IPS DF 6.9 (cell line): ENCODE results near the gene MALSU1.

Experiments
- DNase-seq: peaks from one replicate; pipeline ENCODE4 v3.0.0-alpha.2; 2013; ENCODE audit warnings: low read depth, low spot score
- H3K27ac ChIP-seq: one replicate; pipeline ENCODE4 v1.5.1; 2013; ENCODE audit warnings: low read length, control low read depth
- H3K27me3 ChIP-seq: 2 replicates; pipeline ENCODE4 v1.6.1; 2013; ENCODE audit warnings: mild to moderate bottlenecking, low read length; ENCODE audit not compliant: control insufficient read depth, insufficient read depth
- H3K36me3 ChIP-seq: 2 replicates; pipeline ENCODE4 v1.6.1; 2013; ENCODE audit warnings: low read length; ENCODE audit not compliant: control insufficient read depth, insufficient read depth
- H3K4me1 ChIP-seq: 2 replicates; pipeline ENCODE4 v1.6.1; 2013; ENCODE audit warnings: low read length; ENCODE audit not compliant: control insufficient read depth, insufficient read depth
- H3K4me3 ChIP-seq: 2 replicates; pipeline ENCODE4 v1.5.1; 2013; ENCODE audit warnings: mild to moderate bottlenecking, low read length
- H3K9me3 ChIP-seq: 2 replicates; pipeline ENCODE4 v1.6.1; 2013; ENCODE audit warnings: low read length, inconsistent platforms; ENCODE audit not compliant: control insufficient read depth, insufficient read depth
- WGBS: extraction: QIAGEN DNeasy Blood & Tissue Kit; methylation state at CpG from one replicate; pipeline ENCODE4 v1.1.7; 2013; ENCODE audit warnings: mixed read lengths, missing lambda C conversion rate; ENCODE audit not compliant: insufficient read length, insufficient coverage; 5-methylcytosine and 5-hydroxymethylcytosine counted together

The MALSU1 gene

DNA sequence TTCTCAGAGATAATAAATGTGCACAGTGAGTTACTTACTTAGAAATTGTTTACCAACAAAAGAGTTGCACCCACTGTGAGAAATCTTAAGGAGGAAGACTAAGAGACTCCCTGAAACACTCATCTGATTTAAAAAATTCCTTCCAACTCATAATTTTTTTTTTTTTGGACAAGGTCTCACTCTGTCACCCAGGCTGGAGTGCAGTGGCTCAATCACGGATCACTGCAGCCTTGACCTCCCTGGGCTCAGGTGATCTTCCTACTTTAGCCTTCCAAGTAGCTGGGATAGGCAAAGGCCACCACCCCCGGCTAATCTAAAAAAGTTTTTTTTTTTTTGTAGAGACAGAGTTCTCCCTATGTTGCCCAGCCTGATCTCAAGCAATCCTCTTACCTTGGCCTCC is 36.0 kb downstream of the MALSU1 start:
- H3K4me1 ChIP-seq: no peaks in the 10 kb centered on the region
- DNase-seq: no peak
- no peak overlapping the region for H3K27ac ChIP-seq
- H3K27me3 ChIP-seq: no peaks in the 10 kb centered on the region
- H3K9me3 ChIP-seq: no peaks in the 10 kb centered on the region
- no peak overlapping the region for H3K4me3 ChIP-seq
- peaks cover 18% of the 10 kb centered on the region; the same call in 1 of the 2 replicates for H3K36me3 ChIP-seq
- WGBS: no CpG with 5 or more reads among the region's 2 CpGs

DNA sequence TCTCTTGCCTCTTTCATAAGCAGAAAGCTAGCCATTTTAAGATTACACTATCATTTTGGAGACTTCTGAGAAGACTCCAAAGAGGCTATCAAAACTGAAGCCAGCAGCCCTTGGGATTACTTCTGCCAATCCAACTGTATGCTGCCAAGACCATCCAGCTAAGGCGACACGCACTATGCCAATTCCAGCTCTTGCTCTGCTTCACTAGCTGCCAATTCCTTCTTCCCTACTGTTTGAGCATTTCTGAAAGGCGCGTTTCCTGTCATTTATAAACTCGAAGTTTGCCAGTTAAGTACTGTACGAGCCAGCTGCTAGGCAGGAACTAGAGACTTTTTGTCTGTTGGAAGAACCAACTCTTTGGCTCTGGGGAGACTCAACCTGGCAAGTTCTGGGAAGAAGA is 36.5 kb downstream of the MALSU1 start:
- H3K27ac ChIP-seq: no peak overlapping the region
- H3K27me3 ChIP-seq: no peaks in the 10 kb centered on the region
- peaks cover 20% of the 10 kb centered on the region; the same call in 1 of the 2 replicates for H3K36me3 ChIP-seq
- no peak for DNase-seq
- no peak overlapping the region for H3K4me3 ChIP-seq
- H3K4me1 ChIP-seq: no peaks in the 10 kb centered on the region
- no peaks in the 10 kb centered on the region for H3K9me3 ChIP-seq
- no CpG with 5 or more reads among the region's 6 CpGs for WGBS

DNA sequence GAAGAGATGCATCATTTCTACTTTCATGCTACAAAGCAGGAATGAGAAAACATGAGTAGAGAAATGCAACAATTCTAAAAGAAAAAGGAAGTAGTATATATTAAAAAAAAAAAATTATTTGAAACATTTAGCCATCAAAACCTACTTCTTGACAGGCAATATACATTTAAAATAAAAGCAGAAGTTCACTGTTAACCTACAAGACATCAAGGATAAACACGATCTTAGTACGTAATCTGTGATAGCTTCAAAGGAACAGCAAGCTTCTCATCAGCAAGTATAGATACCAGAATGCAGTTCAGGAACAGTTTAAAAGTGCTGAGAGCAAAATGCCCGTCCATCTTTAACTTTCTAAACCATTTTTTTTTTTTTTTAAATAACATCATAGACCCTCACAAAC is 36.9 kb downstream of the MALSU1 start:
- Histone ChIP-seq H3K27ac (no peak overlapping the region), H3K9me3 (no peaks in the 10 kb centered on the region), H3K36me3 (peaks cover 20% of the 10 kb centered on the region; the same call in 1 of the 2 replicates), H3K4me3 (no peak overlapping the region), H3K27me3 (no peaks in the 10 kb centered on the region), H3K4me1 (no peaks in the 10 kb centered on the region)
- WGBS: 100% methylated on average over 1 of the region's 3 CpGs
- DNase-seq: no peak

DNA sequence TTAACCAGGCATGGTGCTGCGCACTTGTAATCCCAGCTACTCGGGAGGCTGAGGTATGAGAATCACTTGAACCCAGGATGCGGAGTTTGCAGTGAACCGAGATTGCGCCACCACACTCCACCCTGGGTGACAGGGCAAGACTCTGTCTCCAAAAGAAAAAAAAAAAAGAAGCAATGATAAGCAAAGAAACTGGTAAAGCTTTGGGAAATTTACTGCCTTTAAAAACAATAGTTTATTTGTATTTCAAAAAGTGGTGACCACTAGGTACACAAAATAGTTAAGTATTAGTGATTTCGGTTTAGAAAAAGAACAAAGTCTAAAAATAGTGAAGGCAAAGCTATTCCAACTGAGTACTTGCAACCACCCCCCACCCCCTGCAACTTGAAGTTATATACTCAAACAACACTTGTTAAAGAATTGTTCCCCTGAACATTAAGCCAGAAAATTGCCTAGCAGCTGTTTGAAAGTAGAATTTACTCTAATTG is 37.7 kb downstream of the MALSU1 start:
- Histone ChIP-seq H3K27me3 (no peaks in the 10 kb centered on the region), H3K4me1 (no peaks in the 10 kb centered on the region), H3K36me3 (peaks cover 18% of the 10 kb centered on the region; the same call in 1 of the 2 replicates), H3K27ac (no peak overlapping the region), H3K4me3 (no peak overlapping the region), H3K9me3 (no peaks in the 10 kb centered on the region)
- WGBS: no CpG with 5 or more reads among the region's 6 CpGs
- no peak for DNase-seq

DNA sequence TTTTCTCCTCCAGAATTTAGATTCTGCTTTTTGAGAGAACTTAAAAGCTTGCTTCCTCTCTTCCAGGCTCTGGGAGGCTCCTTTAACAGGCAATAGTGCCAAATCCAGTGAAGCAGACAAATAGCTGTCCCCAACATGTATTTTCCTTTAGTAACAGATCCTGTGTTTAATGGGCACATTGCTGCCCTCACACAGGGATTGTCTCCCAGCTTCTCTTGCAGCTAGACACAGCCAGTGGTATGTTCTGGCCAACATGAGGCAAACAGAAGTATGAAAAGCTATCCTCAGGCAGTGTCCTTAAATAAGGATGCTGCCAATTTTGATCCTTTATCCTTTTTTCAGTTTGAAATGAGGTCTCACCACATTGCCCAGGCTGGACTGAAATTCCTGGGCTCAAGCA is 38.2 kb downstream of the MALSU1 start:
- no peaks in the 10 kb centered on the region for H3K4me1 ChIP-seq
- no peak for DNase-seq
- H3K9me3 ChIP-seq: no peaks in the 10 kb centered on the region
- peaks cover 18% of the 10 kb centered on the region; the same call in 1 of the 2 replicates for H3K36me3 ChIP-seq
- no peak overlapping the region for H3K27ac ChIP-seq
- H3K27me3 ChIP-seq: no peaks in the 10 kb centered on the region
- no peak overlapping the region for H3K4me3 ChIP-seq

DNA sequence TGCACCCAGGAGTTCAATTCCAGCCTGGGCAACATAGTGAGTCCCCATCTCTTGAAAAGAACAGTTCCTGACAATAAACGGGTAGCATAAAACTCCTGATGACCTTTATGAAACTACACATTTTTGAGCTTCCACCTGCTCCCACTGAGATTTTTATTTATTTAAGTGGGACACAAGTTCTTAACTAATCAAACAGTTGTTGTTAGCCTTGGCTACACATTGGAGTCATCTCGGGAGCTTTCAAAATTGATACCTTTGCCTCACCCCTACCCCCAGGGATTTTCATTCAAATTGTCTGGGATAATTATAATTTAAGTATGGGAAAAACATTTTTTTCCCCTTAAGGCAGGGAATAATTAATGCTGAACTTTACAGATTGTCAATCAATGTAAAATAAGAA is 39.3 kb downstream of the MALSU1 start:
- Histone ChIP-seq H3K4me1 (no peaks in the 10 kb centered on the region), H3K4me3 (no peak overlapping the region), H3K9me3 (no peaks in the 10 kb centered on the region), H3K27me3 (no peaks in the 10 kb centered on the region), H3K36me3 (peaks cover 18% of the 10 kb centered on the region; the same call in 1 of the 2 replicates), H3K27ac (no peak overlapping the region)
- WGBS: no CpG with 5 or more reads among the region's 2 CpGs
- no peak for DNase-seq

DNA sequence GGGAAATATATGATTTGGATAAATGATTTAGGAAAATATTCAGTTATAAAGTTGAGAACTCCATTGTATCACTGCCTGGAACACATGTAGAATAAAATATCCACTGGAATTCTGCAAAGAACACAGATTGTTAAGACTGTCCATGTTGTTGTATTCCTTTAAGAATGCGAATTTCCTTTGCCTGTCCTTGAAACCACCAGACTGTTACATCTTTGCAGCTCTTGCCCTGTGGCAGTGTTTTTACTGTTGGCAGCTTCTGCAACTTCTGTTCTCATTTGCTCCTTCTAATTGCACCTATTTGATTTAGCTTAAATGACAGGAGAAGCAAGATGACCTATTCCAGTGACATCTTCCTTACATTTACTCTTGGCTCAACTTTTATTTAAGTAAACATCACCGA is 39.7 kb downstream of the MALSU1 start:
- no peaks in the 10 kb centered on the region for H3K27me3 ChIP-seq
- peaks cover 14% of the 10 kb centered on the region; the same call in 1 of the 2 replicates for H3K36me3 ChIP-seq
- no peak overlapping the region for H3K4me3 ChIP-seq
- H3K4me1 ChIP-seq: no peaks in the 10 kb centered on the region
- DNase-seq: no peak
- no peaks in the 10 kb centered on the region for H3K9me3 ChIP-seq
- H3K27ac ChIP-seq: no peak overlapping the region
- 100% methylated on average over 1 of the region's 2 CpGs for WGBS

DNA sequence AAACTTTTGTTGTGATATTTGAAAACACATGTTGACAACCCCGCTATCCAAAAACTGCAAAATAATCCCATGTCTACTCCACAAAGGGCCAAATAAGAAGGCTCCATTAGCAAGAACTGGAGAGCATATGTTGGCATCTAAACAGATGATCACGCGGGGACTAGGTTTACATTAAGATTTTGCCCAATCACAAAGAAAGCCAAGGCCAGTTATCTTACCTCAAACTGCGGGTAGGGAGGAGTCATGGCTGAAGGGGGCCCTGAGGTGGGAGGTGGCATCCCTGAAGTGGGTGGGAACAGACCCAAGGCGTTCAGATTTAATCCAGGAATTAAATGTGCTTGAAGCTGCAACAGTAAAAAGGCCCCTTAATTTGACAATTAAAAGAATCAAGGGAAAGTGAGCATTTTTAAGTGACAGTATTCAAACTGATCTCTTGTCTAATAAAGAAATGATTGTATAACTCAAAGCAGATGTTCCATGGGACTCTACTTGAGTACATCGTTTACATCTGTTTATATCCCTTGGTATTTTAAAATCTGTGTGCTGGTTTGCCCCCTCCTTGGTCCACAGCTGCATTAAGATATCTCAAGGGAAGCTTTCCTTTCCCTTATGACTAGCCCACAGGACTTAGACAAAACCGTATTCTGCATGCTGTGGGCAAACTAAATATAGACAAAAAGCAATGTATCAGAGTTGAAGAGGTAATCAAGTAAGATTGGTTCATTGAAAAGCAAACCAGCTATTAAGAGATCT is 42.9 kb downstream of the MALSU1 start:
- WGBS: no CpG with 5 or more reads among the region's 7 CpGs
- no peaks in the 10 kb centered on the region for H3K27me3 ChIP-seq
- H3K36me3 ChIP-seq: peaks cover 20% of the 10 kb centered on the region; the same call in 1 of the 2 replicates
- H3K9me3 ChIP-seq: no peaks in the 10 kb centered on the region
- H3K4me1 ChIP-seq: no peaks in the 10 kb centered on the region
- H3K27ac ChIP-seq: no peak overlapping the region
- DNase-seq: no peak
- H3K4me3 ChIP-seq: no peak overlapping the region

DNA sequence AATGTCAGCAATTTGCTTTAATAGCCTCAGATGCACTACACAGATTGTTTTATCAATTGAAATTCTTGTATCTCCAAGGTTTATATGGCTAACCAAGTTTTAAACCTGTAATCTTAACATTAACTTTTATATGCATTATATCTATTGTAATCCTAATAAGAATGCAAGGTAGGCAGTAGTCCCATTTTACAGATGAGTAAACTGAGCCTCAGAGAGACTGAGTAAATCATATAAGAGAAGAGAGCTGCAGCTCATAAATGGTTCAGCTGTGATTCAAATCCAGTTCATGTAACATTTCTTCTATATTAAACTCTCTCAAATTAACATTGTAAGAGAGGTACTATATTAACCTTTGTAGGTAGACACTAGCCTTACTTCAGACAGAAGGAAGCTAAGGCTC is 44.0 kb downstream of the MALSU1 start:
- H3K36me3 ChIP-seq: peaks cover 19% of the 10 kb centered on the region; the same call in 1 of the 2 replicates
- H3K9me3 ChIP-seq: no peaks in the 10 kb centered on the region
- no peaks in the 10 kb centered on the region for H3K4me1 ChIP-seq
- no peak for DNase-seq
- no peaks in the 10 kb centered on the region for H3K27me3 ChIP-seq
- no peak overlapping the region for H3K4me3 ChIP-seq
- no peak overlapping the region for H3K27ac ChIP-seq

DNA sequence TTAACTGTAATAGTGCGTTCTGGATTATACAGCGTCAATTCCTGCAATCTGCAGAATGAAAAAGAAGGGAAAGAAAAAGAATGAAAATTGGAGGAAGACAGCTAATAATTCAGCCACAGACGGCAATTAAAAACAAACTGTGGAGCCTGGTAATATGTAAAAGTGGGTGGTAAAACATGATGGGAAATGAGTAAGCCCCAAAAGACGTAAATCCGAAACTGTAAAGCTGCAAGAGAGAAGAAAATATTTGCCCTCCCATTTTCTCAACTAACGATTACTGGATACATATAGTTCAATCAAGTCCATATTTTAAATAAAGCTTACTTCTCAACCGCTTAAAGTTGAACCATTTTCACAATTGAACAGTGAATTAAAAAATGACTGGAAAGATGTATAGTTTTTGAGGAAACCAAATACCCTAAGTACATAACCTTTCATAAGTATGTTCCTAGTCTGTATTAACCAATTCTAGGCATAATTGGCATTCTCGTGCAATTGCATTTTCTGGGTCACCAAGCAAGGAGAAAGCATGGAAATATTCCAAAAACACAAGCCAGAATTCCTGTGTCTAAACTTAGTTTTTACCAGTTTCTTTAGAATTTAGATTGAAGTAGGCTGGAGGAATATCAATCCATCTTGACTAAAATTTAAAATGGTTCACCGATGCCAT is 44.8 kb downstream of the MALSU1 start:
- H3K4me3 ChIP-seq: no peak overlapping the region
- H3K27ac ChIP-seq: no peak overlapping the region
- no peaks in the 10 kb centered on the region for H3K9me3 ChIP-seq
- peaks cover 16% of the 10 kb centered on the region; the same call in 1 of the 2 replicates for H3K36me3 ChIP-seq
- WGBS: no CpG with 5 or more reads among the region's 9 CpGs
- DNase-seq: no peak
- H3K27me3 ChIP-seq: no peaks in the 10 kb centered on the region
- H3K4me1 ChIP-seq: no peaks in the 10 kb centered on the region
